ENCODE data around the gene CYS1.

DNA sequence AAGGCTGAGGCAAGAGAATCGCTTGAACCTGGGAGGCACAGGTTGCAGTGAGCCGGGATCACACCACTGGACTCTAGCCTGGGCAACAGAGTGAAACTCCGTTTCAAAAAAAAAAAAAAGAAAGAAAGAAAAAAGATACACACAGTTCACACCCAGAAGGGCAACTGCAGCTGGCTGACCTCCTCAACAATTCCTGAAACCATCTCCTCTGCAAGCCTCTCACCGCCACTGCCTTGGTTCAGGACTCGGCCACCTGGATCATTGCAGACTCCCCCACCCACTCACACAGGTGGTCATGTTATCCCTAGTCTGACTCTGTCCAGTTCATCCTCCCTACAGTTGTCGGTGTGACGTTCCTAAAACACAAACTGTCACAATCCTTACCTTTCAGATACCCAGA, 2.2 kb downstream of the CYS1 start:
- TF ChIP-seq EZH2 (IDR thresholded peaks at IDR 0.05; ENCODE audit: borderline replicate concordance, low read length): no peak
- TF ChIP-seq CTCF (IDR thresholded peaks at IDR 0.05; ENCODE audit: low read length): no peak

Data from OCI-LY1 (cell line).